SU-DHL-6 (cell line): ENCODE data around the gene CTCF.

Experiments used
- H2AFZ ChIP-seq: fragments of 200-600 bp; sonication (generic); 2 replicates; pipeline ENCODE4 v1.6.1; 2014; ENCODE audit warnings: low read depth, mild to moderate bottlenecking, moderate library complexity, mixed read lengths, antibody characterized with exemption, low read length; ENCODE audit not compliant: severe bottlenecking
- H3F3A ChIP-seq: fragments of 200-600 bp; shearing (Covaris generic); 2 replicates; pipeline ENCODE4 v1.6.0; 2016; ENCODE audit warnings: antibody characterized with exemption, mild to moderate bottlenecking; ENCODE audit not compliant: insufficient read depth
- H3K27ac ChIP-seq: fragments of 200-600 bp; sonication (generic); 2 replicates; pipeline ENCODE4 v1.5.1; 2016; ENCODE audit warnings: low read depth, mild to moderate bottlenecking, low read length, moderate library complexity, mixed read lengths
- H3K27me3 ChIP-seq: fragments of 200-600 bp; sonication (generic), shearing (Covaris generic); 2 replicates; pipeline ENCODE4 v1.6.0; 2014; ENCODE audit warnings: mild to moderate bottlenecking, low read length
- H3K36me3 ChIP-seq: fragments of 200-600 bp; sonication (generic); 2 replicates; pipeline ENCODE4 v1.6.1; 2014; ENCODE audit warnings: mild to moderate bottlenecking, low read length, mixed read lengths
- H3K4me2 ChIP-seq: fragments of 300-600, 200-600 bp; shearing (Covaris generic), sonication (generic); 2 replicates; pipeline ENCODE4 v1.6.0; 2014; ENCODE audit warnings: low read length, low read depth, mild to moderate bottlenecking; ENCODE audit not compliant: poor library complexity, severe bottlenecking
- H3K4me3 ChIP-seq: fragments of 200-600 bp; sonication (generic); 2 replicates; pipeline ENCODE4 v1.5.1; 2014; ENCODE audit warnings: antibody characterized with exemption, low read length, mild to moderate bottlenecking, mixed read lengths; ENCODE audit not compliant: insufficient read depth, poor library complexity, severe bottlenecking
- H3K79me2 ChIP-seq: fragments of 200-600 bp; sonication (generic); 2 replicates; pipeline ENCODE4 v1.6.1; 2014; ENCODE audit warnings: mild to moderate bottlenecking, low read length, moderate library complexity; ENCODE audit not compliant: insufficient read depth
- H3K9ac ChIP-seq: fragments of 200-600 bp; sonication (generic); 2 replicates; pipeline ENCODE4 v1.7.0; 2014; ENCODE audit warnings: mild to moderate bottlenecking, low read length
- H3K9me2 ChIP-seq: fragments of 200-600 bp; sonication (generic); replicated peaks from 2 replicates; pipeline ENCODE4 v1.6.1; 2014; ENCODE audit warnings: low read length; ENCODE audit not compliant: insufficient read depth
- H3K9me3 ChIP-seq: fragments of 200-600 bp; sonication (generic); 2 replicates; pipeline ENCODE4 v1.6.1; 2014; ENCODE audit warnings: low read length, mixed read lengths; ENCODE audit not compliant: insufficient read depth
- H4K20me1 ChIP-seq: fragments of 200-600 bp; sonication (generic); 2 replicates; pipeline ENCODE4 v1.6.1; 2014; ENCODE audit warnings: low read depth, mild to moderate bottlenecking, antibody characterized with exemption, low read length, moderate library complexity, mixed read lengths
- CTCF ChIP-seq: fragments of 200-600 bp; sonication (generic); IDR thresholded peaks from one replicate; pipeline ENCODE4 v1.5.1; 2017; ENCODE audit warnings: antibody characterized with exemption, mild to moderate bottlenecking, low read length, moderate library complexity; ENCODE audit not compliant: insufficient read depth, poor library complexity, severe bottlenecking
- EZH2phosphoT487 ChIP-seq: fragments of 200-600 bp; sonication (generic), shearing (Covaris generic); conservative IDR thresholded peaks from 2 replicates; pipeline ENCODE4 v1.6.1; 2018; ENCODE audit warnings: mild to moderate bottlenecking, antibody characterized with exemption, low read length, moderate library complexity, mixed read lengths

Gene CTCF

GRCh38 chr16:67534431-67534830 is 27.9 kb upstream of the CTCF start:
- no peaks in the 10 kb centered on the region for H3K36me3 ChIP-seq
- H3K9me3 ChIP-seq, result no peaks in the 10 kb centered on the region
- H2AFZ ChIP-seq, result no peak overlapping the region
- H3K27me3 ChIP-seq, result no peaks in the 10 kb centered on the region
- no peaks in the 10 kb centered on the region for H4K20me1 ChIP-seq
- H3K9me2 ChIP-seq, result no peaks in the 10 kb centered on the region
- H3K79me2 ChIP-seq, result no peaks in the 10 kb centered on the region
- TF ChIP-seq CTCF (no peak), EZH2phosphoT487 (no peak)
- no peak overlapping the region for H3K4me3 ChIP-seq
- H3K9ac ChIP-seq, result no peak overlapping the region
- no peak overlapping the region for H3K4me2 ChIP-seq
- peaks cover 10% of the 10 kb centered on the region; the same call in 1 of the 2 replicates for H3F3A ChIP-seq
- no peak overlapping the region for H3K27ac ChIP-seq

- no peaks in the 10 kb centered on the region for H3K9me3 ChIP-seq
- no peaks in the 10 kb centered on the region for H3K79me2 ChIP-seq
- peaks cover 10% of the 10 kb centered on the region; the same call in 1 of the 2 replicates for H3F3A ChIP-seq
- H4K20me1 ChIP-seq, result no peaks in the 10 kb centered on the region
- H3K4me2 ChIP-seq, result no peak overlapping the region
- no peaks in the 10 kb centered on the region for H3K27me3 ChIP-seq
- H3K27ac ChIP-seq, result no peak overlapping the region
- no peak overlapping the region for H3K9ac ChIP-seq
- no peak overlapping the region for H3K4me3 ChIP-seq
- H3K36me3 ChIP-seq, result no peaks in the 10 kb centered on the region
- no peak overlapping the region for H2AFZ ChIP-seq
- H3K9me2 ChIP-seq, result no peaks in the 10 kb centered on the region
- TF ChIP-seq EZH2phosphoT487 (no peak), CTCF (no peak)
These were observed 27.1 kb upstream of the CTCF start for GRCh38 chr16:67535201-67535600.

GRCh38 chr16:67537270-67537635 is 25.1 kb upstream of the CTCF start:
- Histone ChIP-seq H4K20me1 (no peaks in the 10 kb centered on the region), H3K79me2 (no peaks in the 10 kb centered on the region), H3K4me3 (peak overlapping the region; percentile 61), H2AFZ (peak overlapping the region; percentile 77), H3K9me3 (no peaks in the 10 kb centered on the region), H3K4me2 (peak overlapping the region; percentile 79), H3K27me3 (no peaks in the 10 kb centered on the region), H3K9me2 (no peaks in the 10 kb centered on the region), H3F3A (peaks cover 5% of the 10 kb centered on the region; the same call in 1 of the 2 replicates), H3K9ac (peak overlapping the region; percentile 60), H3K27ac (no peak overlapping the region), H3K36me3 (no peaks in the 10 kb centered on the region)
- TF ChIP-seq EZH2phosphoT487 (no peak), CTCF (no peak)
